Activated T-cell treated with anti-CD3 and anti-CD28 coated beads for 4 hours (primary cell): ENCODE results near the gene HEMGN.
"Not testable (repeated sequence)": the region's sequence is repeated elsewhere in the genome, so short reads cannot be mapped to it uniquely, and the experiment has no call there.

ENCODE experiments used
- DNase-seq: peaks from one replicate; pipeline ENCODE4 v3.0.0-alpha.2; 2020

Gene HEMGN, protein sequence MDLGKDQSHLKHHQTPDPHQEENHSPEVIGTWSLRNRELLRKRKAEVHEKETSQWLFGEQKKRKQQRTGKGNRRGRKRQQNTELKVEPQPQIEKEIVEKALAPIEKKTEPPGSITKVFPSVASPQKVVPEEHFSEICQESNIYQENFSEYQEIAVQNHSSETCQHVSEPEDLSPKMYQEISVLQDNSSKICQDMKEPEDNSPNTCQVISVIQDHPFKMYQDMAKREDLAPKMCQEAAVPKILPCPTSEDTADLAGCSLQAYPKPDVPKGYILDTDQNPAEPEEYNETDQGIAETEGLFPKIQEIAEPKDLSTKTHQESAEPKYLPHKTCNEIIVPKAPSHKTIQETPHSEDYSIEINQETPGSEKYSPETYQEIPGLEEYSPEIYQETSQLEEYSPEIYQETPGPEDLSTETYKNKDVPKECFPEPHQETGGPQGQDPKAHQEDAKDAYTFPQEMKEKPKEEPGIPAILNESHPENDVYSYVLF

DNA sequence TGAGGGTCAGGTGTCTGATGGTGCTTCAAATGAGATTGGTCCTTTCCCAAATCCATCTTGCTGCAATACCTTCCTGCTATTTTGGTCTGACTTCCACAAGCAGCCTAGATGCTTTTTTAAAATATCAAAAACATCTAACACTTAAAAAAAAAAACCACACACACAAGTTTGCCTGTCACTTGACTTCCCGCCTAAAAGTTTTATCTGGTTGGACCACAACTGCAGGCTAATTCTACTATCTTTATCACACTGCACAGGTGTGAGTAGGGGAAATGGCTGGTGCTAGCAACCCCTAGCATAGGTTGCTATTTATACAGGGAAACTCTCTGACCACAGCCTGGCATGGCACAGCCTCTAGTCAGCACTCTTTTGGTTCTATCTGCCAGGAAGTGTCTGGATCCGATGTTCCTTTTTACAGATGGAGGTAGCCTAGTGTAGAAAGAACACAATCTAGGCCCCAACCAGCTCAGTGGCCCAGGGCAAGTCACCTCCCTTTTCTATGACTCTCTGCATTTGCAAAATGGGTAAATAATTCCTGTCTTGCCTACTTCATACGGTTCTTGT, at the start of gene HEMGN:
TSS of gene HEMGN (minus strand) at position 92 of the 564 bp plus-strand sequence. CDS start at position 56, 36 bp downstream.
- DNase-seq, result no peak

DNA sequence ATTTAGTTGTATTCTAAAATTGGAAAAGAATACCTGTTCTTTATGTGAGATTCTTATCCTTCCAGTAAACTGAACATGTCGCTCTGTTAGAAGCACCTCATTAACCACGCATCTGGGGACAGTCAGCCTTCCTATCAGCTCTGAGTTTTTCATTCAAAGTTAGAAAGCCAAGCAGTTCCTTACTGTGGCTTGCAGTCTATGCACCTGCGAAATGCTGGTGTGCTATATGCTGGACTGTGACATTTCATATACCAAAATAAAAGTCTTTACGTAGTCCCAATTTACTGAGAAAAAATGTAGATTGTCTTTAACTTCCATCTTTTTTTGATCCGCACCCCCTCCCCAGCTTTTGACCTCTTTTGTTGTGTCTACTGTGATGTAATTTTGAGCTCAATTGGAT, 49.5 kb upstream of the HEMGN start:
- no peak for DNase-seq

DNA sequence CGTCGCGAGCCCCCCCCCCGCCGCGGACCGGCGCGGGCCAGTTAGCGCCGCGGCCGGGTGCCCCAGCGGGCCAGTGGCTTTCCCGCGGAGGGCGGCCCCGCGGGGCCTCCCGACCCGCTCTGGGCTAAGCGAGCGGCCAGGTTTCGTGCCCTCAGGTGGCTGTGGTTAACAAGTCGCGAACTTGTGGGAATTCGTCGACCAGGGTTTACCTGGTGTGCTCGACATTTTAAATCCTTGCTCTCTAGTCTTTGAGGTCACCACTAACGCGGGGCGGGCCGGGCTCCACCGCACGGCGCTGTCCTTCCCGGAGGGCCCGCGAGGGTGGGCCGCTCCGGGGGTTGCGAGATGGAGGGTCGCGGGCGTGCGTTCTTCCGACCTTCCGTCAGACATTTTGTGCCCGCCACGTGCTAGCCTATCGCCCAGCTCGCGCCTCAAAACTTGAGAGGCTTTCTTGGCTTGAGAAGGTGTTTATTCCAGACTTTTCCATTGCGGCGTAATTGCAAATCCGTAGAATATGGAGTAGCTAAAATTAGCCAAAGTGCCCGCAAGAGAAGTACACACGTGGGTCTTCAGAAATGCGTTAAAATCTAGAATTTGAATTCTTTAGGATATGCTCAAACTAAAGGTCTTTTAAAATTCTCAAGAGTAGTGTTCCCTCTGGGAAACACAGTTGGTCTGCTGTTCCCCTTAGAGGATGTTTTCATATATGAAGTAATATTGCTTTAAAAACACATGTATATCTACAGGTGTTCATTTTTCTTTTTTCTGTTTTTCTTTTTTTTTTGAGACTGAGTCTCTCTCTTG, 47.3 kb upstream of the HEMGN start:
- DNase-seq, result peak; percentile 33

DNA sequence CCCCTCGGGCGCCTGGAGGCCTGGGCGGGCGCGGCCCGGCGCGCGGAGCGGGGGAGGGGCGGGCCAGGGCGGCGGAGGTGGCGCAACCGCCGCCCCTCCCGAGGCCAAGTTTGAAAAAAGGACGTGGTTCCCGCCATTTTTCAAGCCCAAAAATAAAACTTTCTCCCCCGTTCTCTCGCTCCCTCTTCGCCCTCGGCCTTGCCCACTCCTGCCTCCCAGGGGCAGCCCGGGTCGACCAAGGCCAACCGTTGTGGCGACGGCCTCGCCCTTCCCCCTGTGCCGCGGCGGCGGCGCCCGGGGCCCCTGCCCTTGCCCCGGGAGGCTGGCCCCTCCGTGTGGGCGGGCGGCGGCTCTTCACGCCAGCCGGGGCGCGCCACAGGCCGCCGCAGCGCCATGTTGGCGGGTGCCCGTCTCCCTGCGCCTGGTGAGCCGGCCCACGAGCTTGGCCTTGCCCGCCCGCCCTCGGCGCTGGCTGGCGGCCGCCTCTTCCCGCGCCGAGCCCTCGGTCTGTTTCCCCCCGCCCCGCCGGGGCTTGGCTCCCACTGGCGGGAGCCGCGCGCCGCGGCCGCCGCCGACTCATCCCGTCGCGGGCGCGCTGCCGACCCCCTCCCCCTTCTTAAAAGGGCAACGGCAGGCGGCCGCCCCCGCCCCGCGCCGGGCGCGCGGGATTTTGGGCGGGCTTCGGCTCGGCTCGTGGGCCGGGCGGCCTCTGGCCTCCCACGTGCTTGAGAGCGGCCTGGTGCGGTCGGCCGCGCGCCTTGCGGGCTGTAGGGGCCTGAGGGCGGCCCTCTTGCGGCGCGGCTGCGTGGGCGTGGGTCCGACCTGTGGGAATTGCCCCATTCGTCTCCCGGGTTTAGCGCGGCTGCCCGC, 46.5 kb upstream of the HEMGN start:
- DNase-seq, result peak; percentile 73

DNA sequence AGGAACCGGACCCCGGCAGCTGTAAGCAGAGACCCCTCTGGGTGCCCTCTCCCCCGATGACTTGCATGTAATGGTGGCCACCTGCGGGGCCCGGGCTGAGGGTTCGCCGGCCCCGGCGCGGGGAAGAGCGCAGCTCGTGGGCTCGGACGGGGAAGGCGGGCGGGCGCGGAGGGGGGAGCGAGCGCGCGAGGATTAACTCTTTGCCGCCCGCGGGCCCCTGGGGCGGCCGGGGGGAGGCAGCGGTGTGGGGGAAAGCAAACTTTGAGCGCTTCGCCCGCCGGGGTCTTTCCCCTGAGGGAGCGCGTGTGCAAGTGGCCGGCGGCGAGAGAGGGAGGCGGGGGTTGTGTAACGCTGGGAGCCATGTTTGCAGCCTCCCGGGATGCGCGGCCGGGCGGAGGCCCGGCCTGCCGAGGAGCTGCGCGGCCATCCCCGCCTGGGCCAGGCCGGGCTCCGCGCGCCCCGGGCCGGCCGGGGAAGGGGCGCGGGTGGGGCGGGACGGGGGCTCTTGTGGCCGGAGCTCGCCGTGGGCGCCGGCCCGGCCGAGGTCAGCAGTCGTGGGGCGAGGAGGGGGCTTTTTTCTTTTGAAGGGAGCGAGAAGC, 45.7 kb upstream of the HEMGN start:
- peak; percentile 54 for DNase-seq

DNA sequence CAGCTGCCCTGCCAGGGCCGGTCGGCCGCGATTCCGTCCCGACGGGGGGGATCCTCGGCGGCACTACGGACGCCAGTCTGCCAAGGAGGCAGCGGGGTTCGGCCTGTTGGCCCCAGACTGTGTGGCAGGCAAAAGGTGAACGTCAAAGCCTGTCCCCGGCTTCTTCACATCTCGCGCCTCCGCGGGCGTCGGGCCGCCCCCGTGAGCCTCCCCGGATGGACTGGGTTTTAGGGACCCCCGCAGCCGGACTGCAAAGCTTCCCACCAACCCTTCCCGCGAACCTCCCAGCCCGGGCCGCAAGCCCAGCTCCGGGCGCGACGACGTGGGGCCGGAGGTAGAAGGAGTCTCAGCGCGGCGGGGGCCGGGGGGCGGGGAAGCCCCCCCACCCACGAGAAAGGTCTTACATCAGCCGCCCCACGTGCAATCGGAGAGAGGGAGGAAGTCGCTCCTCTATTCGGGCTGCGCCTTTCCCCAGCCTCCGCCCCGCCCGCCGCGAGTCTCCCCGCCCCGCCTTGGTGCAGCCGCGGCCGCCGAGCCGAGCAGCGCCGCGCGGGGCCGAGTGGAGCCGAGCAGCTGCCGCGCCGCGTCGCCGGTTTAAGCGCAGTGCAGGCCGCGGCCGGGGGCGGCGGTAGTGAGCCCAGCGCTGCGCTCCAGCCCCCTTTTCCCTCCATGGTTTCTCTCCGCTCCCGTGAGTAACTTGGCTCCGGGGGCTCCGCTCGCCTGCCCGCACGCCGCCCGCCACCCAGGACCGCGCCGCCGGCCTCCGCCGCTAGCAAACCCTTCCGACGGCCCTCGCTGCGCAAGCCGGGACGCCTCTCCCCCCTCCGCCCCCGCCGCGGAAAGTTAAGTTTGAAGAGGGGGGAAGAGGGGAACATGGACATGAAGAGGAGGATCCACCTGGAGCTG, 45.0 kb upstream of the HEMGN start, which contains the start of gene ANP32B:
TSS of gene ANP32B (plus strand) at position 659 of the 906 bp plus-strand sequence. CDS start at position 874, 215 bp downstream.
- peak; percentile 95 for DNase-seq

DNA sequence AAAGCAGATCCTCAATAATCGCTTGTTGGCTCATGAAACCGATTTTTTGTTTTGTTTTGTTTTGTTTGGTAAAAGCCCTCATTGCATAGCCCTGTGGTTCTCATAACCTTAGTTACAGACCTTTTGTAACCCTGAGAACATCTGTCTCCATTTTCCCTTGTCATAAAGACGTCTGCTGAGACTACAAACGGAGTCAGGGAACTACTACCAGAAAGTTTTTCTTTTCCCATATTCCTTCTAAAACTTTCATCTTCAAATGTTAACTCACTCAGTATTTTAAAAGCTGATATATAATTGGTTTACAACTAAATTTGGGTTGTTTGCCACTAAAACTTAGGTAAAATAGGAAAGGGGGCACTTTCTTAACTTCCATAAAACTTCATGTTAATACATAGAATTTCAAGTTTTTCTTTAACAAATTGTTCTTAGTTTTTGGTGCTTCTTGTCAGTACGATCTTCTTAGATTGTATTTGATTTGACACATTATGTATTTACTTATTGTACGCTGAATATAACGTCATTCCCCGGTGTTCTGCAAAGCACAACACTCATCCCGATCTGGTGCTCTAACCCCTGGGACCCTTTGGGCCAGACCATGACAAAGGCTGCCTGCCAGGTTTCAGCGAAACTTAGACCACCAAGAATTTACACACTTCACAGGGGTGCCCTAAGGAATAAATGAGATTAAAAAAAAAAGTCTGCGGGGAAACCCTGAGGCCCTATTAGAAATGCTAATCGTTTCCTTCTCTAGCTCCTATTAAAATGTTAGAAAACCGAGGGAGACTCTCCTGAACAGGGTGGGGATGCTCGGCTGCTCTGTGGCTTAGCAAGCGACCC, 44.1 kb upstream of the HEMGN start:
- DNase-seq, result no peak

DNA sequence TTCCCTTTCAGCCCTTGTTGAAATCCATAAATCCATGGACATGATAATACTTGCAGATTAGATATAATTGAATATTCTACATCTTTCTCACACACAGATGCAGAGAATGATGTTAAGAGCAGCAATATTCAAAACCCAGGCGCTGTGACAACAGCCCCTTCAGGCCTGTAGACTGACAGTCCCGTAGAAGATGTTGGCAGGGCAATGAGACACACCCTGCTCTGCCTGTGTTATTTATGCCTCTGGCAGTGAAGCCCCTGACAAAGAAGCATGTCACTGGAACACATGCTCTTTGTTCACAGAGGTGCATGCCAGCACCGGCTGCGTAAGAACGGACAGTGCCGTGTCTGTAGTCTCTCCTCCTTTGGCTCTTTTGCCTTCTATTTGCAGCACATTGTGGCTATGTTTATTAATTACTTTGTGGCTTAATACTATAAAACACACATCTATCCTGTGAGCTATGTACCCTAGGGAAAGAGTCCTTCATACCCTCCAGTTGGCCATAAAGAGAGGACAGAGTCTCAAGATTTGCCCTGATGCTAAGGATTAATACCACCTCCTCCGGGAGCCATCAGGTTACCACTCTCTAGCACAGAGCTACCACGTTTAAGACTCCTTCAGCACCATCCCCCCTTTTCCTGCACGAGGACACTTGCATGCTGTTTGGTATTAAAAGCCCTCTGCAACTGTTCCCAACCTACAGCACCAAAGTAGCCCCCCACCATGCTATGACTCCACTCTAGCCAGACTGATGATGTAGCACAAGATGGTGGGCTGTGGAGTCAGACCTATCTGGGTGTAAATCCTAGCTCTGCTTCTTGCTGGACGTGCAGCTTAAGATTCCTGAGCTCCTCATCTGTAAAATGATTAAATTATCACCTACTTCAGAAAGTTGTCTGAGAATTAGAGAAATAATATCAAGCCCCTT, 43.2 kb upstream of the HEMGN start:
- DNase-seq, result no peak

DNA sequence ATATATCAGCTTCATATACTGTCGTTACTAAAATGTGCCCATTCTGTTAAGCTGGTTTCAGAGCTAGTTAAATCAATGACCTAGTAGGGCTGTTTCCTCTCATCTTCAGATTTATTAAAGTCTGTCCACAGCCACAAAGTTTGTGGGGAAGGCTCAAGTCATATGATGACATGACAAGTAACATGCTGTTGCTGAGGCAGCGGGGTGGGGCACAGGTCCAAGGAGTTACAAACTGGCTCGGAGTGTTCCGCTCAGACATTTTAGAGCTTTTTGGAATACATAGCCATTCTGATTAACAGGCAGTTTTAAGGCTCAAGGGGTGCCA, 42.5 kb upstream of the HEMGN start:
- no peak for DNase-seq

DNA sequence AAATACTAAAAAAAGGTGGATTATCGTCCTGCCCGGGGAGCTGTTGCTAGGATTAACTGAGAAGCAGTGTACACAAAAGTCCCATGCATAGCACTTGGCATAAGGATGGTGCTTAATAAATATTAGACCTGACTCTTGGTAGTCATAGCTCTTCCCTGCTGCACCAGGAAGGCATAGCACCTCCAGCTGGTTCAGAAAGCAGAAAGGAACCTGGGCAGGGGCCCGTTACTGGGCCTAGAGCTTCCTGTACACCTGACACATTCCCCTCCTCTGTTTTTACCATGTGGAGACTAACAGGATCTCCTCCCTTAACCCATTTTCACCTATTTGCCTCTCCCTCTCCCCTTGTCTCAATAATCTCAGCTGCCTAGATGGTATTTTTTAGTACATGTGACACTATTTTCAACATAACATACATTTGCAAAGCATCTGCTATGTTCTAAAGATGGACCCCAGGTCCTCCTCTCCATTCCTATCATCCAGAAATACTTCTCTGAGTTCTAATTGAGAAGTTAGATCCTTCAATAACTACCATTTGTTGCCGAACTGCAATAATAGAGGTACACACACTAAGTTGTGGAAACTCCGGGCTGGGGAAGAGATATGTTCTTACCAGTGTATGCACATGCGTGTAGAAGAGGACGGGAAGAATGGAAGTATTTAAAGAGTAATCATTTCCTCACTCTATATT, 42.0 kb upstream of the HEMGN start:
- DNase-seq, result no peak

DNA sequence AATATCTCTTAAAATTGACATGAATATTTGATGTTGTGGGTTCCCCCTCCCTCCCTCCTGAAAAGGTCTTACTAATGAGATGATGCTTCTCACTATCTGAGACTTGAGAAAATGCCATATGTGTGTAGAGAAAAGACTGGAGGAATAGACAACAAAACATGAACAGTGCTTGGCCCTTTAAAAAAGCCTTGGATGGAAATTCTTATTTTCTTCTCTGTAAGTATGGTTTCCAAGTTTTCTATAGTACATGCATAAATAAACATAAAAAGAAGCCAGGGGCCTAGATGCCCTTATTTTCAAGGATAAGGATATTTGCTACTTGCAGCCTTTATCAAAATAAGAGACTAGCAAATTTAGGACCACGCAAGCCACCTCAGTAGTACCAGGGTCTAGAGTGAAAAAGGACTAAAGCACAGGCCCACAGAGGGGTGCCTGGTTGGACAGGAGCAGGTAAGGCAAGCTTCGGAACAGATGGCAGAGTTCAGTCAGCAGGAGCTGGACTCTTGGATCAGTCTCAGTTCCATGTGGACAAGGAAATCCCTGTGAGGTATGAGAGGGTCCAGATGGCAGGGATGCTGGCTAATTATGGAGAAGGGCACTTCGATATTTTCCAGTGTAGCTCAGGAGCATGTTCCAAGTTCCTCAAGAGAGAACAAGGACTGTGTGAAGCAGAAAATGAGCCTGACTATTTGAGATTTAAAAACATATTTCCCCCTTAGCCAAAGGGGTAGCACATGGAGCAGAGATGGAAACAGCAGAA, 40.6 kb upstream of the HEMGN start:
- DNase-seq, result no peak

DNA sequence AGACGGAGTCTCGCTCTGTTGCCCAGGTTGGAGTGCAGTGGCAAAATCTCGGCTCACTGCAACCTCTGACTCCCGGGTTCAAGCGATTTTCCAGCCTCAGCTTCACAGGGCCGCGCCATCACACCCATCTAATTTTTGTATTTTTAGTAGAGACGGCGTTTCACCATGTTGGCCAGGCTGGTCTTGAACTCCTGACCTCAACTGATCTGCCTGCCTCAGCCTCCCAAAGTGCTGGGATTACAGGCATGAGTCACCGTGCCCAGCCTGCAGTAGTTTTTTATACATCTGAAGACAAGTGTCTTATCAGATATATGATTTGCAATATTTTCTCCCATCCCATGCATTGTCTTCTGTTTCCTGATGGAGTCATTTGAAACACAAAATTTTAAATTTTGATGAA, 38.7 kb upstream of the HEMGN start:
- not testable (repeated sequence) for DNase-seq

DNA sequence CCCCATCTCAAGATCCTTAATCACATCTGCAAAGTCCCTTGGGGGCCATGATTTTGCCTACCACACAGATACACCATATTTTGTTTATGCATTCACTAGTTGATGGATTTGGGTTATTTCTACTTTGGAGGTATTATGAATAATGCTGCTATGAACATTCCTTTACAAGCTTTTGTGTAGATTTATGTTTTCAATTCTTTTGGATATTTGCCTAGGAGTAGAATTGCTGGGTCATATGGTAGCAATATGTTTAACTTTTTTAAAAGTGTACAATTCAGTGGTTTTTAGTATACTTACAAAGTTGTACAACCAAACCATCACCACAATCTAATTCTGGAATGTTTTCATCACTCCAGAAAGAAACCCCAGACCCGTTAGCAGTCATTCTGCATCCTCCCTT, 37.4 kb upstream of the HEMGN start:
- no peak for DNase-seq

DNA sequence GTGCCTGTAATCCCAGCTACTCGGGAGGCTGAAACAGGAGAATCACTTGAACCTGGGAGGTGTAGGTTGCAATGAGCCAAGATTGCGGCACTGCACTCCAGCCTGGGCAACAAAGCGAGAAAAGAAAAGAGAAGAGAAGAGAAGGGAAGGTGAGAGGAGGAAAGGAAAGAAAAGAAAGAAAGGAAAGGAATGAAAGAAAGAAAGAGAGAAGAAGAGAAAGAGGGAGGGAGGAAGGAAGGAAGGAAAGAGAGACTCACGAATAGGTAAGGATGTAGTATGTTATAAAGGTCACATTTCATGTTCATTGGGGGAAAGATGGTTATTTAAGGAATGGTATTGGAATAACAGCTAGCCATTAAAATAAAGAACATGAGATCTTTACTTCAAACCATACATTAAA, 34.8 kb upstream of the HEMGN start:
- no peak for DNase-seq

DNA sequence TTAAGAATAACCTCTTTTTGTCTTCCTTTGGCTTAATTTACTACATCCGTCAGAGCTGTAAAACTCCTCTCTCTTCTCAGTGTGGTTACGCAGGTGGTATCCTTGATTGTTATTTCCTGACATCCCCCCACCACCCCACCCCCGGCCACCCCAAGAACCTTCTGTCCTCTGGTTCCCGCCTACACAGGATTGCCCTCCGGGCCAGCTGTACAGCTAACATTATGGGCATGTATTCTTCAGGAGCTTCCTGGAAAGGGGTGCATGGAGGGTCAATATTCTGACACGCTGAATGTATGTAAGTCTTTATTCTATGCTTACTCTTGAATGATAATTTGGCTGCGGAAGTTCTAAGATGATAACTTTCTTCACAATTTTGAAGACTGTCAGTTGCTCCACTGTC, 32.2 kb upstream of the HEMGN start:
- no peak for DNase-seq

DNA sequence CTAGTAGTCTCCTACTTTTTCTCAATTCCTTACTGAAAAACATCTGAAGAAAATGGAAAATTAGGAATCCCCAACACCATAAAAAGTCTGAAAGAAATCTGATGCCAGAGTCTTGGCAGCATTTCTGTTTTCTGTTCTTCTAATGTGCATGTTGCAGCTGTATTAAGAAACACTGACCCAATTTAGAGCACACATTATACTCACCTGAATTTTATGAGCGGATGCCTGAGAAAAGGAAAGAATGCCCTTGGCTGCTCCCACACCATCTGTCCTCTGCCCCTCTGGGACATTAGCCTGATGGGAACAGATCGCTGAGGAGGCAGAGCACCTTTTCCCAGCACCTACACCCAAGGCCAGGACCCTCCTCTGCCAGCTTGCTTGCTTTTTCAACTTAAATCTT, 31.0 kb upstream of the HEMGN start:
- DNase-seq, result no peak

DNA sequence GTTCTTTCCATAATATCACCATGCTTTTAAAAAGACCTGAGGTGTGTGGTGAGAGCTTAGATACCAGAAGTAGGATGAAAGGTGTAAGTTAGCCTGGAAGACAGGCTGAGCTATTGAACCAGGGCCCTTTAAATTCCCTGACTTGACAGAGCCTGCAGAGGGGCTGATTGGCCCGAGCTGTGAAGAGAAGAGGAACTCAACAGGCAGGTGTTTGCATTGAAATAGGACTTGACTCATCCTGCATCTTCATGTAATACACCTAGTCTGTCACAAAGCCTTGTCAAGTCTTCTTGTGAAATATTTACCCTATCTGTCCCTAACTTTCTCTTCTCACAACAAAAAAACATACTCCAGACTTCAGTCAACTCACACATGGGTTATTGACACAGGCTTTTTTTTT, 28.5 kb upstream of the HEMGN start:
- DNase-seq, result no peak

DNA sequence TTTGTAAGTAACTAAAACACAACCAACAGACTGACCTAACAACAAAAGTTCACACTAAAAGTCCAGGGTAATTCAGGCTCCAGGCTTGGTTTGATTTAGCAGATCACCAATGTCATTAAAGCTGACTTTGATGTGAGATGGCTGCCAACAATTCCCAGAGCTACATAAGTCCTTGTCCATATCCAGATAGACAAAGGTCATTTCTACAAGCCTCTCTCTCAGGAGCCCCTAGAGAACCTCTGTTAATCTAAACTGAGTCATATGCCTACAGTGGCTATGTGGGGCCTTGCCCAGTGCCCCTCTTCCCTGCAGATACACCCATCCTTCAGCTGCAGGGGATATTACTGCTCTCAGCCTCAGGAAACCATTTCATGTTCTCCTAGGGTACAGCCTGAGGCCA, 26.9 kb upstream of the HEMGN start:
- no peak for DNase-seq
